ENCODE data around the gene BMP2K.
"Not testable (repeated sequence)": the region's sequence is repeated elsewhere in the genome, so short reads cannot be mapped to it uniquely, and the experiment has no call there.

The BMP2K gene

DNA sequence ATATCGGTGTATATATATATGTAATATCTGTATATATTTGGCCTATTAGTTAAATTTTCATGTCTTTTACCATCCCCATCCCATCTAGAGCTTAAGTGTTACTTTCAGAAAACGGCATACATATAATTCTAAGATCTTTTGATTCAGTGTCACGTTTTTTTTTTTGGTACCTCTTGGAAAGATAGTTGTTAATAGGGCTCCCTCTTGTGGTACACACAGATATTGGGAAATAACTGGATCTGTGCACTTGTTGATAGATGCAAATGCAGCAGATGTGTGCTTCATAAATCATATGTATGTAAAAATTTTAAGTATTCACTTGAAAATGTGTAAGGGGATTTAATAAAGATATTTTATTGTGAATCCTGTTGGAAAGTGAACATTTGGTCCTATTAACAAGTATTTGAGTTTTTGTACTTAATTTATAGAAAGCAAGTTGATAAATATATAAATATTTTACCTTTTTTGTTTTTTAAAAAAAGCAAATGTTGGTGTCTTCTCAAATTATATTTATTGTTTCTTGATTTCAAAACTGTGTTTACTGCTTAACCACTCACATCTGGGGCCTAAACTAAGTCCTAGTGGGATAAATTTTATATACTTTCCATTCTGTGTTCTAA is 88.4 kb downstream of the BMP2K start:
- no peak for DNase-seq

DNA sequence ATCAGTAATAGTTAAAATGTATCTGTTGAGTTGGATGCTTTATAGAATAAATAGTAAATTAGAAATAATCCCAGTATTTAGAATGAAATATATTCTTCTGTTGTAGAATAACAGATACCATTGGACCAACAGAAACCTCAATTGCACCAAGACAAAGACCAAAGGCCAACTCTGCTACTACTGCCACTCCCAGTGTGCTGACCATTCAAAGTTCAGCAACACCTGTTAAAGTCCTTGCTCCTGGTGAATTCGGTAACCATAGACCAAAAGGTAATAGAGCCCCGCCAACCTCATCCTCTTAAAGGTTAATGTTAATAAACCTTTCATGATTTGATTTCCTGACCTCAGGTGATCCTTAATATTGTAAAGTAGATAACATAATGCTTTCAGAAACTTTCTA is 89.3 kb downstream of the BMP2K start:
- no peak for DNase-seq

DNA sequence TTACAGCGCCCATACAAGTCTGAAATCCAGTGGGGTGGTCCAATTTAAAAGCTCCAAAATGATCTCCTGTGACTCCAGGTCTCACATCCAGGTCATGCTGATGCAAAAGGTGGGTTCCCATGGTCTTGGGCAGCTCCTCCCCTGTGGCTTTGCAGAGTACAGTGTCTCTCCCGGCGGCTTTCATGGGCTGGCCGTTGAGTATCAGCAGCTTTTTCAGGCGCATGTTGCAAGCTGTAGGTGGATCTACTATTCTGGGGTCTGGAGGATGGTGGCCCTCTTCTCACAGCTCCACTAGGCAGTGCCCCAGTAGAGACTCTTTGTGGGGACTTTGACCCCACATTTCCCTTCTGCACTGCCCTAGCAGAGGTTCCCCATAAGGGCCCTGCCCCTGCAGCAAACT is 92.6 kb downstream of the BMP2K start:
- not testable (repeated sequence) for DNase-seq

DNA sequence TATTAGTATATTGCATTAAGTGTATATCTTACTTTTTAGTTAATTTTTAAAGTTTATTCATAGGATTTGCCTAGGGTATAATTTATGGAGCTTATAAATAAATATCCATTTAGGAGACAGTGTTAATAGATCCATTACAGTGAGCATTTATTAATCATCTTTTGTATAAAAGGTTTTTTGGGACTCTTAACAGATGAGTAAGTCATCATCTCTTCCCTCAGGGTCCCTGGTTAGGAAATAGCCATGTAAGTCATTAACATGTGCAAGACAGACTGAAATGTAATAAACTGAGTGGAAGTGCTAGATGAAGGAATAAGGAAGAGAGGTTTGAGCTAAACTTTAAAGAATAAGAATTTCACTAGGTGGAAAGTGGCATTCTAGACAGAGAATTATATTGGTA is 93.9 kb downstream of the BMP2K start:
- DNase-seq, result no peak

DNA sequence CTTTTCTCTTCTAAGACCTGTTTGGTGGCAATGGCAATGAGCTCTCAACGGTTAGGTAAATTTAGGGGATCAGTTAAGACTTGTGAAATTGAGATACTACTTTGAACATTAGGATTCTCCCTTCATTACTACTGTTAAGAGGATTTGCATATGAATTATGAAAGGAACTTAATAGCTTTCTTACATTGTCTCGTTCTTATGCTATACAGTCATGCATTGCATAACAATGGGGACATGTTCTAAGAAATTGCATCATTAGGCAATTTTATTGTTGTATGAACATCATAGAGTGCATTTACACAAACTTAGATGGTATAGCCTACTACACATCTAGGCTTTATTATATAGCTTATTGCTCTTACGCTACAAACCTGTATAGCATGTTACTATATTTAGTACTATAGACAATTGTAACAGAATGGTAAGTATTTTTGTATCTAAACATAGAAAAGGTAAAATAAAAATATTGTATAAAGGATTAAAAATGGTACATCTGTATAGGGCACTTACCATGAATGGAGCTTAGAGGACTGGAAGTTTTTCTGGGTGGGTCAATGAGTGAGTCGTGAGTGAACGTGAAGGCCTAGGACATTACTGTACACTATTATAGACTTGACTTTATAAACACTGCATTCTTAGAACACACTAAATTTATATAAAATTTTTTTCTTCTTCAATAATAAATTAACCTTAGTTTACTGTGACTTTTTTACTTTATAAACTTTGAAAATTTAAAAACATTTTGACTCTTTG is 100.6 kb downstream of the BMP2K start:
- no peak for DNase-seq

DNA sequence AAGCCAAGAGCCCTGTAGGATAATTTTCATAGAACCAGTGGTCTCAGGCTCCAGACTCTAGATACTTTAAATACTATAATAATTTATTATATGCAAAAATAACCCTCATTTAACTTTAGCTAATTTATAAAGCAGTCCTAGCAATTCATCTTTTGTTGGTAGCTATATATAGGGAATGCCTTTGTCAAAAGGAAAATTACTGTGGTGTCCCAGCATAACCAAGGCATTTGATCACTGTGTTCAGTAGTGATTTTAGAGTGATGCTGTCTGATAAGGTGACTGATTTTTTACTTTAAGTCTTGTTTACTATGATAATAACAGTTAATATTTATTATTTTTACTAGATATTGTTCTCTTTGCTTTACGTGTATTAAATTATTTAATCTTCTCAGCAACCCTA is 101.9 kb downstream of the BMP2K start:
- no peak for DNase-seq

DNA sequence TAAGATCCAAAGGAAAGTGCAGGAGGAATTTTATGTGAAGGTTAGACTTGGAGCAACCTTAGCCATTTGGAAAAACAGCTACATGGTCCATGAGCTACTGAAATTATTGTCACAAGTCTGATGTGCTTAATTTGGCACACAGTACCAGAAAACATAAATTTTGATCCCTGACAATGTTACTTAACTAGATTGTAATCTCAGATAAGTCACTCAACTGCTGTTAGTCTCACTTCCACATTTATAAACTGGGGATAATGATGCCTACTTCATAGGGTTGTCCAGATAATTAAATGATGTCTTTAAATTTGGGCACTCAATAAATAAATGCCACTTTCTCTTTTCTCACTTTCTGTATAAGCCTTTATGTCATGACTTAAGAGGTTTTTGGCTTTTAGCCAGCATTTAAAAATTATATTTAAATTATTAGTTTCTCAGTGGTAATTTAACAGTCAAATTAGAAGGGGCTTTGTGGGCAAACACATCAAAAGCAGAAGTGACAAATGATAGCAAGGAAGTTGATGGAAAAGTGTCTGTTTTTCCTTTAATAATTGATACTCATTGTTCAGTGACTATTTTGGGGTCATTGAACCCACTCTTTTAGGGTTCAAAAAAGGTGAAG is 104.8 kb downstream of the BMP2K start:
- no peak for DNase-seq

DNA sequence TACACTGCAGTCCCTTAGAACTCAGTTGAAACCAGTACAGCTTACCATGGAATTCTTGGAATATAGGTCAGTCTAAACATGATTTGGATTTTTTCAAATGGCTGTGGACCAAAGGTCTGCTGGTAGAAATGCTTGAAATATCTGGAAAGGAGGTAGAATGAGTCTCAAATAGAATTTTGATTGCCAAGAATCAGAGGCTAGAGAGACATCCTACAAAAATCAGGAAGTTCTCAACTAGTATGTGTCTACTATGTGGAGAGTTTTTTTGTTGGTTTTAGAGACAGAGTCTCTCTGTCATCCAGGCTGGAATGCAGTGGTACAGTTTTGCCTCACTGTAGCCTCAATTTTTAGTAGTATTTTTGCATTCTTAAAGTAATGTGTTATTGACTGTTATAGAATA is 109.4 kb downstream of the BMP2K start:
- no peak for DNase-seq

DNA sequence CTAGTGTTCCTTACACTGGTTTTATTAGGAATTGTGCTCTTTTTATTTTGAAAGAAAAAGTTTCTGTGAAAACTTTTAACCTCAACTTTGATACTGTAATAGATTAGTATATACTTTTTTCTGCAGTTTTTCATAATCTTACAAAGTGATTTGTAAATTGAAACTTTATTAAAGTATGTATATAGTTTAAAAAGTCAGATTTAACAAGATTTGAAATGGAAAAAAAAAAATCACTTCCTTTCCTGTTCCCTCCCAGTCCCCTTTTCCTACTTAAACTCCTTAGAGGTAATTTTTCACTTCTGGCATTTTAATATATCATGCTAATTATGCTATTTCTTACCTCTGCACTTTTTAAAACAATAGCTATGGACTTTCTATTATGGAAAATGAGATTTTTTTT is 113.8 kb downstream of the BMP2K start:
- DNase-seq, result no peak

DNA sequence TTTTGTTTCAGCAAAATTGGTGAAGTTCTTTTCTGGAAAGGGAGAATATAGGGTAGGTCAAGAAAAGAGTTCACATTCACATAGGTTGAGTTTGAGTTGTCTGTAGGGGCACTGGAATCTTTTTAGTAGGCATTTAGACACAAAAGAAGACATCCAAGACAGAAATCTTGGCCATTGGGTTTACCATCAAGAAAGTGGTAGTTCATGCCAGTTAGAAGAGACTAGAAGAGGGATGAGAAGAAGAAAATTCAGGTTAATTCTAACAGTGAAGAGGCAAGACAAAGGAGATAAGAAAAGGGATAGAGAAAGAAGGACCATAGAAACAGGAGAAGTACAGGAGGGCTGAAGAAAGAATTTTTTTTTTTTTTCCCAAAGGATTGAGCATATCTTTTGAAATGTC is 123.2 kb downstream of the BMP2K start:
- DNase-seq, result no peak

DNA sequence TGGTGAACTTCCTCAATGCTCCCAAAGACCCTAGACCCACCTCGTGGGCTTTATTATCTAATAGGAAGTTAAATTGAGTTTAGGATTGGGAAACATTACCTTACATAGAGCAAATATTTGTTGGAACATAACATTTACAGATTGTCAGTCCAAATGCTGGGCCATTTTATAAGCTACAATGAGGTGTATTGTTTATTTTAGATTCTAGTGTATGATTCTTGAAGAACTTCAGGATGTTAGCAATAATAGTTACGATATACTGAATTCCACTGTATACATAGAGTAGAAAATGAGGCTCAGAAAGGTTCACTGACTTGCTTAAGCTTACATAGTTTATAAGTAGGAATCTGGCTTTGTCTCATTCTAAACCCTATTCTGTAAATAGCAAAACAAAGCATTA is 125.7 kb downstream of the BMP2K start:
- DNase-seq, result no peak

DNA sequence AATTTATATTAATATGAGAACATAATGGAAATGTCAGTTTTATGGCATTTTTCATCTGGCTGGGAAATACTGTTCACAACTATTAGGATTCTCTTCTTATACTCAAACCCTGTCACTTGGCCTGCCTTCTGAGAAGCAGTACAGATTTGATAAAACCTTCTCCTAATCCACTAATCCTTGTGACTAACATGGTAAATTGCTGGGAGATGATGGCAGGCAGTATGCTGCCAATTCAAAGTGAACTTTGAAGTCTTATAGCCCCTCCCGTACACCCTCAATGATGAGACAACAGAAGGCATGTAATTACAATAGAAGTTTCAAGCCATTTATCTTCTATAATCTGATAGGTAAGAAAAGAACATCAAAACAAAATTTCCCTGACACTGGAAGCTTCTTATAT is 126.1 kb downstream of the BMP2K start:
- no peak for DNase-seq

DNA sequence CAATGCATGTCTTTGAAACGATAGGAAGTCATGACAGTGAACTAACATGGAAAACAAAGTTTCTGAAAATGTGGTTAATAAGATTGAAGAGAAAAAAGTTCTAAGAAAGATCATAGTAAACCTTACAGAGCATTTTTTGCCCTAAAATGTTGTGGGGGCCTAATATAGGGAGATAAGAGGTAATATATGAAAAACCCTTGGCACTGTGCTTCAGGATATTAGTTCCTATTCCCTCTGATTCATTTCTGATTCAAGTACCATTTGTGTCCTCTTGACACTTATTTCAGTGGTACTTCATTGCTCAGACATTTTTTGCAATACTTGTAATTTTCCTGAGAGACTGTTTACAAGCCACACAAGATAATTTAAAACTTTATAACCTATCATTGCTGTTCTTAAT is 128.0 kb downstream of the BMP2K start:
- DNase-seq, result no peak

DNA sequence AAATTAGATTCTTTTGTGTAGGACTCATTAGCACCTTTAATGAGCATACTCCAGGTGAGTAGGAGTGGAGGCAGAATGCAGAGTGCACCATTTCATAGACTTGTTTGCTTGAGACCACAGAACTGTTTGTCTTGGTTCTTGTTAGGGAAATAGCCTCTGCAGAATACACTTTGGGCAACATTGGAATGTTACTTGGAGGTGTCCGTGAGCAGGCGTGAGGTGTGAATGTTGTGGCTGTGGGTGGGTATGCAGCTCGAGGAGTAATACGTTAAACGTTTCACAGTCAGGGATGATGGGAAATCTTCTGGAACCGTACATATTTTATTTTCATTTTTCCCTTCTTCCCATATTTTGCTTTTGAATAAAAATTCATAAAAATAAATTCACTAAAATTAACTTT is 131.5 kb downstream of the BMP2K start:
- DNase-seq, result no peak

DNA sequence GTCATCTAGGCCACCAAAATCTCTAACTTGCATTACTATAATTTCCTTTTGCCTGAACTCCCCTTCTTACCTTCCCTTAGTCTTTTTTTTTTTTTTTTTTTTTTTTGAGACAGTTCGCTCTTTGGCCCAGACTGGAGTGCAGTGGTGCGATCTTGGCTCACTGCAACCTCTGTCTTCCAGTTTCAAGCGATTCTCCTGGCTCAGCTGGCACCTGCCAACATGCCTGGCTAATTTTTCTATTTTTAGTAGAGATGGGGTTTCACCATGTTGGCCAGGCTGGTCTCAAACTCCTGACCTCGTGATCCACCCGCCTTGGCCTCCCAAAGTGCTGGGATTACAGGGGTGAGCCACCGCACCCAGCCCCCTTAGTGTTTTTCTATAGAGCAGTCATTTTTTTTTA is 132.8 kb downstream of the BMP2K start:
- not testable (repeated sequence) for DNase-seq

DNA sequence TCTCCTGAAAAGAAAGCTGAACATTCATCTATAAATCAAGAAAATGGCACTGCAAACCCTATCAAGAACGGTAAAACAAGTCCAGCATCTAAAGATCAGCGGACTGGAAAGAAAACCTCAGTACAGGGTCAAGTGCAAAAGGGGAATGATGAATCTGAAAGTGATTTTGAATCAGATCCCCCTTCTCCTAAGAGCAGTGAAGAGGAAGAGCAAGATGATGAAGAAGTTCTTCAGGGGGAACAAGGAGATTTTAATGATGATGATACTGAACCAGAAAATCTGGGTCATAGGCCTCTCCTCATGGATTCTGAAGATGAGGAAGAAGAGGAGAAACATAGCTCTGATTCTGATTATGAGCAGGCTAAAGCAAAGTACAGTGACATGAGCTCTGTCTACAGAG is 134.5 kb downstream of the BMP2K start:
- no peak for DNase-seq

DNA sequence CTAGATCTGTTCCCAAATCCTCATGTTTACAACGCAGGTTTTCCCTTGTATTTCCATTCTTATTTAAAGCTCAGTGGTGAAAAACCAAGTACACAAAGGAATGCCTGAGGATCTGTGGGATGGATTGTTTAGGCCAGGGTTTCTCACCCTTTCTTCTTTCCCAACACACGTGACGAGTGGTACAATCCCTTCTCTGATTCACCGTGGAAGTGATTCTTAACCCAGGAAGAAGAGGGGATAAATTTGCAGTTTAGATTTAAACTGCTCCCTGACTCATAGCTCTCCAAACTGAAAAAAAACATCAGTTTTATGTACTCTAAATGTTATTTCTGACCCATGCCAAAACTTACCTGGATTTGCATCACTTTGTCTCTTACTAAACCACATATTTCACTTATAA is 146.1 kb downstream of the BMP2K start:
- no peak for DNase-seq

DNA sequence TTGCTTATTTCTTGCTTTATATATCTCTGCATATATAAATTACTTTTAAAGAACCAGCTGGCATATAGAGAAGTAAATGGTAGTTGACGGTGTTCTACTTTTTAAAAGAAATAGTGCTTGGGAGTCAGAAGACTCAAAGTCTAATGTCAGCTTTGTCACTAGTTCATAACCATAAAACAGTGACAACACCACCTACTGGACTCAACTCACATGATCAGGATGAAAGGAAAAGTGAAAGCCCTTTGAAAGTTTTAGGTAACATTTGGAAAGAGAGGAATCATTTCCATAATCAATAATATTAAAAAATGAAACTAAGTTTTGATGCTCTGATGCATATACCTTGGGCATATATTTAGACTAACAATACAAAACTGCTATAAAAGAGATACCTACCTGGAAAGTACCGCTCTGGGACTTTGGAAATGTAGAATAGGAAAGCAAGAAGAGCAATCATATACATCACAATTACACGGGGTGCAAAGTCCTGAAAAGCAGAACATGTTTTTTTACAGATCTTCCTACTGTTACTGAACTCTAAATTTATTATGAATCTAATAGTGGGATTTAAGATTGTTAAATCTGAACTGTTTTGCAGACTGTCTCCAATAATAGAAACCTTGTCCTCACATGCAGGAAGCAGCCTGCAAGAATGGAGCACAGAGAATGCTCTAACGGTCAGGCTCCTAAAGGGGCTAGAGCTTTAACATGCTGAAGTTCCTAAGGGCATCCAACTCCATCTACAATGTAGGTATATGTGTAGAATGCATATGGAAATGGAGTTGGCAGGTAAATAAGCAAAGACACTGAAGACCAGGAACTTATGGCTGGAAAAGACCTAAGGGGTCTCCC is 147.5 kb downstream of the BMP2K start:
- DNase-seq, result no peak

DNA sequence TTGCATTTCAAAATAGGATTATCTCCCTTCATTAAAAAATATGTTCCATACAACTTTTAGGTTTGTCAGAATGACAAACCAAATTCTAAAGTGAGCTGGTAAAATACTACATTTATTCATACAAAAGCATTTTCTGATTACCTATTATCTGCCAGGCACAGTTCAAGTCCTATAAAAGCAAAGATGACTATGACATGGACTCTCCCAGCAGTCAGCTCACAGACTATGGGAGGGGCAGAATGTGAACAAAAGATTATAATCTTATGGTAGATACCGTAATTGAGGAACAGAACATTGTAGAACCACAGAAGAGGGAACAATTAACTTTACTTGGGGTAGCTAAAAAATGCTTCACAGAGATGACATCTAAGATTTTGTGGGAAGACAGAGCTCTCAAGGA is 150.7 kb downstream of the BMP2K start:
- no peak for DNase-seq

DNA sequence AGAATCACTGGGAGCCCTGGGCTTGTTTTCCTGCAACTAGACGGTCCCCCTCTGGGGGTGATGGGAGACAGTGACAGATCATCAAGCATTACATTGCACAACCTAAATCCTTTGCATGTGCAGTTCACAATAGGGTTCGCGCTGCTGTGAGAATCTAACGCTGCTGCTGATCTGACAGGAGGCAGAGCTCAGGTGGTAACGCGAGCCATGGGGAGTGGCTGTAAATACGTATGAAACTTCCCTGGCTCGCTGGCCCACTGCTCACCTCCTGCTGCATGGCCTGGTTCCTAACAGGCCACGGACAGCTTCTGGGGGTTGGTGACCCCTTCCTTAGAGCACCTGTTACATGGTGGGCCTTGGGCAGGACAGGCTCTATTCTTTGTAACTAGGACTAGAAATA is 152.7 kb downstream of the BMP2K start:
- DNase-seq, result no peak

DNA sequence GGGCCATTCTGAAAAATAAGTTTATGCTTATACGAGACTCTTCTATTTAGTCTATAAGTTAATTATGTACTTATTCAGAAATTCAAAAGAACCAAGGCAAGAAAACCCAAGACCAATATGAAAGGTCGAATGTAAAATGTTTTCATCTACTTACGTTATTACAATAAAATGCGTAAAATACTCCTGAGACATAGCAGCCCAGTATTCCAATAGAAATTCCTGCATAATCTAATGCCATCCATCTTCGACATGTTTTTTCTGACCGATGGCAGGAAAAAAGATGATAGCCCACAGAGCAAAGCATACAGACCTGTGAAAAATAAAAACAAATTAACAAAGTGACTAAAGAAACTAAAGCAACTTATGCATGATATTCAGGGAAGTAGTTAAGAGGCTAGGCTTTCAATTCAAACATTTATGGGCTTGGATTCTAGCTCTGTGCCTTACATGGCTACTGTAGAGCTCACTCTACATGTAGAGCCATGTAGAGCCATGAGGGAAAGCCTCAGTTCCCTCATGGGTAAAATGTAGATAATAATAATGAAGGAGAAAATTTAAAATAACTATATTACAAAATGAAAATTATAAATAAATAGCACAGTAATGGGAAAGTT is 154.0 kb downstream of the BMP2K start:
- no peak for DNase-seq

DNA sequence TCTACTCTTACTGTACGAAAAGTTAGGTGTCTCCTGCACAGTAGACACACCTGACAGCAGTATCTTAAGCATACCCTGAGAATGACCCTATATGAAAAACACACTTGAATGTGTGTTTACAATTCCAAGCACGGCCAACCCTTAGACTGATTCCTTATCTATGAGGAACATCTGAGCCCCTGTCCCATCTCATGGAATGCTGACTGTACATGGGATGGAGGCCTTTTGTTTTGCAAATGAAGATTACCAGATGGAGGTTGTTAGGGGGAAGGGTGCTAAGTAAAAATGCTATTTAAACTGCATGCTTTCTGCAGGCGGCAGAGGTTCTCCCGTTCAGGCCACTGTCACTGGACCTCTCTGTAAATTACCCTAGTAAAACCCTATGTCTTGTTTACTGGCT is 160.8 kb downstream of the BMP2K start:
- no peak for DNase-seq

DNA sequence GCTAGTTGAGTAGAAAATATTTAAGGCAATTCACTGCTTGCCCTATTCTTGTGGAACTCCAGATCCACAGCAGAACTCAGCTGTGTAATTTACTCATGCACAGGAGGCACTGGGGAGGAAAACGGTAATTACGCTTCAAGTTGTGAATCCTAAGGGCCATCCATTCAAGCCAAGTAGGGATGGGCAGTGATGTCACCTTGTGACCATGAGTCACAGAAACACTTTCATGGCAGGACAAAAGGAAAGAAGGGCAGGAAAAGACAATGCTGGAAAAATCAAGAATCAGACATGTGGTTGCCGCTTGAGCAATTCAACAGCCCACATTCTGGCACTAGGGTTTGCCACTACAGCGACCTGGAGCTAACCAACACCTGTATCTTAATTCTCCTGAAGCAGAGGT is 161.7 kb downstream of the BMP2K start:
- no peak for DNase-seq

Measured in NCI-H226 (cell line).